ENCODE results near the gene TIAM2. TPM values are rescaled to one million over a fixed set of nuclear protein-coding genes. Genes with fewer than 3 reads are reported as not detected.

The TIAM2 gene
- total RNA-seq, 6 donors from 2014 or later = 5.6 to 25.1 (median 7.7) TPM

DNA sequence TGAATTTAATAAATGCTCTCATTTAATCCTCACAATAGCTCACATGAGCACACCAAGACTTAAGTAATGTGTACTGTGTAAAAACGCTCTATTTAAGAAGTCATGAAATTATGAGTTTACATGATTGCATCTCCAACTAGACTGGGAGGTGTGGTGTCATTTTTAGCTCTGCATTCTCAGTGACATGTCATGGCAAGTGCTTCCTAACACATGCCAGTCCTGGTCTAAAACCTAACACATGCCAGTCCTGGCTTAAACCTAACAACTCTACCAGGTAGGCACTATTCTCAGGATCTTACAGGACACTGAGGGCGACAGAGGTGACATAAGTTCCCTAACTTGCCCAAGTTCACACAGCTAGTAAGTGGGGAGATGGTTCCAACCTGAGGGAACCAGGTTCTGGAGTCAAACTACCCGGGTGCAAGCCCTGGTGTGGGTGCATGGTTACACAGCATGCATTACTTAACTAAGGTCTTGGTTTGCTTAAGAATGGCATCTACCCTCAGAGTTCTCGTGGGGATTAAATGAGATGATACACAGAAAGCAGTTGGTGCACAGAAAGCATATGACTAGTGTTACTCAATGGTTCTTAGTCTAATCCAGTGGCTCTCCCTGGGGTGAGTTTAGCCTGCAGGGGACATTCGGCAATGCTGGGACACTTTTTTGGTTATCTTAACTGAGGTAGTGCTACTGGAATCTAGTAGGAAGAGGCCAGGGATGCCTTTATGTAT lies 283.4 kb downstream of the TIAM2 start:
- peak in 1 of 2 donors; percentile 34 for ATAC-seq (ENCODE audit: low FRiP score in 2 of 2)

DNA sequence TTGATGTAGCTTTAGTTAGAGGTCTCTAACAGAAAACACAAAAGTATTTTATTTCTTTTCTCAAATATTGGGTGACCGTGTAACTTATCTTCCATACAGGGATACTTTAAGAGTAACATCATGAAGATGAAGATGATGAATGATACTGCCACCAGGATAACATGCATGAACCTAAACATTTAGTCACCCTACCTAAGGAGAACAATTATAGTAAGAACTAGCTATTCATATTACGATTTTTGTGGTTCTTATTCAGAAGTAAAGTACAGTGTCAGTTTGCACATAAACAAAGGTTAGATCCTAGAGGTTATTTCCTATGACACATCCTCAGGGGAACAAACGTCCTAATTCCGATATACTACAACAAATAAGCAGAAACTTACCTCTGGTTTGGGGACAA lies 289.7 kb downstream of the TIAM2 start:
- Histone ChIP-seq H3K27me3 (no peaks in the 10 kb centered on the region), H3K9me3 (no peaks in the 10 kb centered on the region), H3K4me3 (no peak overlapping the region), H3K4me1 (no peaks in the 10 kb centered on the region), H3K36me3 (peaks cover 0 to 40% (median 5%) of the 10 kb centered on the region in 4 donors), H3K27ac (no peak overlapping the region)
- 87 to 88% methylated on average over 4 of the region's 4 CpGs for WGBS, 2 donors
- DNase-seq (no peak), ATAC-seq (ENCODE audit: low FRiP score in 2 of 2) (no peak)
- TF ChIP-seq CTCF (IDR thresholded peaks at IDR 0.05) (no peak), POLR2A (IDR thresholded peaks at IDR 0.05) (no peak)

More for the DNA sequence above, 283.4 kb downstream of the TIAM2 start:
- no peaks in the 10 kb centered on the region for H3K27me3 ChIP-seq
- WGBS, 2 donors = 95 to 99% methylated on average over 5 of the region's 5 CpGs
- H3K36me3 ChIP-seq = peaks cover 0 to 17% (median 0%) of the 10 kb centered on the region in 4 donors
- no peaks in the 10 kb centered on the region for H3K9me3 ChIP-seq
- H3K27ac ChIP-seq = no peak overlapping the region
- peaks cover 0 to 5% (median 0%) of the 10 kb centered on the region in 4 donors for H3K4me1 ChIP-seq
- no peak for DNase-seq
- TF ChIP-seq POLR2AphosphoS5 (IDR thresholded peaks at IDR 0.05) (no peak), CTCF (IDR thresholded peaks at IDR 0.05) (no peak), EP300 (IDR thresholded peaks at IDR 0.05) (no peak), POLR2A (IDR thresholded peaks at IDR 0.05) (no peak)
- no peak overlapping the region for H3K4me3 ChIP-seq

DNA sequence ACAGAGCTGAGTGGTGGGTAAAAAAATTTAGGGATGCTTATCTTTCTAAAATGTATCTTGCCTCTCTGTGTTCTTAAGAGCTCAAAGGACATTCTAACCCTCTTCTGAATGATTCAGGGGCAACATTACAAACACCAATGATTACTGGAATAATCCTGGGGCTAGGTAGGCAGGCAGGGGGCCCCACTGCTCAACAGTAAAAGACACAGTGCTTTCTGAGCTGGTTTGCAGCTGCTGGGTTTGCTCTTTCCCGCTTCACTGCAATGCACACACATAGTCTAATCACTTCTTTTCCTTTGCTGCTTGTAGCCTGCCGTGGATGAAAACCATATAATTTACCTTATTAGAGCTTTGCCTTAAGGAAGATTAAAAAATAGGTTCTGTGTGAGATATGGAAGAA lies 292.6 kb downstream of the TIAM2 start:
- ATAC-seq (ENCODE audit: low FRiP score in 2 of 2) (no peak), DNase-seq (no peak)
- WGBS, 2 donors = 82 to 95% methylated on average over 2 of the region's 2 CpGs
- Histone ChIP-seq H3K4me3 (no peak overlapping the region), H3K27me3 (no peaks in the 10 kb centered on the region), H3K4me1 (no peaks in the 10 kb centered on the region), H3K36me3 (peaks cover 0 to 42% (median 9%) of the 10 kb centered on the region in 4 donors), H3K27ac (no peak overlapping the region), H3K9me3 (no peaks in the 10 kb centered on the region)
- no peak for TF ChIP-seq POLR2A (IDR thresholded peaks at IDR 0.05)
- no peak for TF ChIP-seq EP300 (IDR thresholded peaks at IDR 0.05)
- TF ChIP-seq CTCF (IDR thresholded peaks at IDR 0.05) = no peak
- TF ChIP-seq POLR2AphosphoS5 (IDR thresholded peaks at IDR 0.05) = no peak

DNA sequence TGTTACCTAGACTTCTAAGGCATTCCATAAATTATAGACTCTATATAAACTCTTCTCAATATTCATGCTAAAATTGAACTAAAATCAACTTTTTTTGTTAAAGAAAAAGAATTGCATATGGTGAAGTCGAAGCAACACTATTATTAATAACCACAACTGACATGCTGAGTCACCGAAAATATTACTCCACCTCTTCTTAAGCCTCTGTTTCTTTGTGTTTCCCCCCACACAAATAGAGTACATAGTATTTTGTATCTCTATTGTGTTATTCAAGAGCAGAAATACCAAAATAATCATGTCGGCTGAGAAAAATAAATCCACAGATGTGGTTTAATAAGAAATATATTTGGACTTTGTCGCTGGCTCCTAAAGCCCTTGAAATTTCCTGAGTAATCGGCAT lies 295.4 kb downstream of the TIAM2 start:
- Histone ChIP-seq H3K27me3 (no peaks in the 10 kb centered on the region), H3K36me3 (peaks cover 0 to 24% (median 10%) of the 10 kb centered on the region in 4 donors), H3K4me3 (no peak overlapping the region), H3K9me3 (no peaks in the 10 kb centered on the region), H3K4me1 (no peaks in the 10 kb centered on the region), H3K27ac (no peak overlapping the region)
- TF ChIP-seq CTCF (IDR thresholded peaks at IDR 0.05) = no peak
- TF ChIP-seq EP300 (IDR thresholded peaks at IDR 0.05) = no peak
- no peak for TF ChIP-seq POLR2AphosphoS5 (IDR thresholded peaks at IDR 0.05)
- TF ChIP-seq POLR2A (IDR thresholded peaks at IDR 0.05) = no peak
- whole genome bisulfite sequencing, 2 donors = 94 to 96% methylated on average over 5 of the region's 5 CpGs
- DNase-seq (no peak), ATAC-seq (ENCODE audit: low FRiP score in 2 of 2) (no peak)

DNA sequence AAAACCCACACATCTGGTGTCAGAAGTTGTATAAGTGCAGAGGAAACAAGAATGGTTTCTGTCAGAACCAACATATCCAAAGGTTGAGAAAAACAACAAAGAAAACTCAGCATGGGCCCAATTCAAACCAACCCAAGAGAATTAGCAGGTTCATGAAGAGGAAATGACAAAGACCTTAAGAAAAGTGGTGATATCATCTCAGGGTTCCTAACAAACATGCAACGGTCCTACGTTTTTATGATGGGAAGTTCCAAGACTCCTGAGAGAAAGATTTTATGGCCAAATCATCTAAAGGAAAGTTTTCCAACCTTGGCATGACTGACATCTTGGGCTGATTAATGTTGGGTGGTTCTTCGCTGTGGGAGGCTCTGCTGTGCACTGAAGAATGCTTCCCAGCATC lies 296.2 kb downstream of the TIAM2 start:
- no peak for ATAC-seq (ENCODE audit: low FRiP score in 2 of 2)
- Histone ChIP-seq H3K4me3 (no peak overlapping the region), H3K4me1 (no peaks in the 10 kb centered on the region), H3K36me3 (peaks cover 0 to 32% (median 13%) of the 10 kb centered on the region in 4 donors), H3K9me3 (no peaks in the 10 kb centered on the region), H3K27ac (no peak overlapping the region), H3K27me3 (no peaks in the 10 kb centered on the region)
- TF ChIP-seq POLR2A (IDR thresholded peaks at IDR 0.05) (no peak), EP300 (IDR thresholded peaks at IDR 0.05) (no peak), CTCF (IDR thresholded peaks at IDR 0.05) (no peak), POLR2AphosphoS5 (IDR thresholded peaks at IDR 0.05) (no peak)
- WGBS, 2 donors = 91 to 97% methylated on average over 3 of the region's 3 CpGs
- DNase-seq = no peak

All from upper lobe of left lung (tissue), 6 donors.